Measurements from ENCODE around the gene CPT1C.

The CPT1C gene

DNA sequence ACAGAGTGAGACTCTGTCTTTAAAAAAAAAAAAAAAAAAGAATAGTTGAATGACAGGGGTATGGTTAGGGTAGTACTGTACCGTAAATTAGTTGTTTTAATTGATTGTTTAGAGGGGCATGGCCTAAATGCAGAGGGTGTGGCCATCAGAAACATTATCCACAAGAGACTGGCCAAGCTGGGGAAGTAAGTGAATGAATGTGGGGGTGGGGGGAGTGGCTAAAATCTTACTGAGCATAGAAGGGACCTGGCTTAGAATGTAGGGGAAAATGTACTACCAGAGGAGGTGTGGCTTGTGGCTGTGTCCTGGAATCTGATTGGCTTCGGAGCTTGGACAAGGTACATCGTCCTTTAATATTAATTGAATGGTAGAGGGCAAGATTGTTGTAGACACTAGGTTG, 21.4 kb upstream of the CPT1C start:
- no peaks in the 10 kb centered on the region for H3K9me2 ChIP-seq (replicated peaks; ENCODE audit: control insufficient read depth, low read length)
- TF ChIP-seq EZH2phosphoT487 (IDR thresholded peaks at IDR 0.05; ENCODE audit: borderline replicate concordance, low read length): no peak
- TF ChIP-seq, protein P1, sequence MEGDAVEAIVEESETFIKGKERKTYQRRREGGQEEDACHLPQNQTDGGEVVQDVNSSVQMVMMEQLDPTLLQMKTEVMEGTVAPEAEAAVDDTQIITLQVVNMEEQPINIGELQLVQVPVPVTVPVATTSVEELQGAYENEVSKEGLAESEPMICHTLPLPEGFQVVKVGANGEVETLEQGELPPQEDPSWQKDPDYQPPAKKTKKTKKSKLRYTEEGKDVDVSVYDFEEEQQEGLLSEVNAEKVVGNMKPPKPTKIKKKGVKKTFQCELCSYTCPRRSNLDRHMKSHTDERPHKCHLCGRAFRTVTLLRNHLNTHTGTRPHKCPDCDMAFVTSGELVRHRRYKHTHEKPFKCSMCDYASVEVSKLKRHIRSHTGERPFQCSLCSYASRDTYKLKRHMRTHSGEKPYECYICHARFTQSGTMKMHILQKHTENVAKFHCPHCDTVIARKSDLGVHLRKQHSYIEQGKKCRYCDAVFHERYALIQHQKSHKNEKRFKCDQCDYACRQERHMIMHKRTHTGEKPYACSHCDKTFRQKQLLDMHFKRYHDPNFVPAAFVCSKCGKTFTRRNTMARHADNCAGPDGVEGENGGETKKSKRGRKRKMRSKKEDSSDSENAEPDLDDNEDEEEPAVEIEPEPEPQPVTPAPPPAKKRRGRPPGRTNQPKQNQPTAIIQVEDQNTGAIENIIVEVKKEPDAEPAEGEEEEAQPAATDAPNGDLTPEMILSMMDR (IDR thresholded peaks at IDR 0.05; ENCODE audit: low read depth, low read length, poor library complexity, severe bottlenecking): no peak
- H3F3A ChIP-seq (ENCODE audit: control insufficient read depth, insufficient read depth): peaks cover 18% of the 10 kb centered on the region
- peaks cover 47% of the 10 kb centered on the region for H3K4me1 ChIP-seq (ENCODE audit: control insufficient read depth, low read length)
- no peaks in the 10 kb centered on the region for H3K27me3 ChIP-seq (ENCODE audit: control insufficient read depth, low read length)
- H4K20me1 ChIP-seq (ENCODE audit: control insufficient read depth, insufficient read depth, low read depth, low read length): no peaks in the 10 kb centered on the region
- H3K27ac ChIP-seq (ENCODE audit: low read depth, low read length): no peak overlapping the region
- H3K36me3 ChIP-seq (ENCODE audit: control insufficient read depth, low read length): peaks cover 51% of the 10 kb centered on the region
- no peak overlapping the region for H3K4me3 ChIP-seq (ENCODE audit: low read length)
- H3K4me2 ChIP-seq (ENCODE audit: low read length): no peak overlapping the region
- no peaks in the 10 kb centered on the region for H3K9me3 ChIP-seq (ENCODE audit: control insufficient read depth, insufficient read depth, low read length)
- H3K79me2 ChIP-seq (ENCODE audit: control insufficient read depth, low read length): peaks cover 36% of the 10 kb centered on the region

DNA sequence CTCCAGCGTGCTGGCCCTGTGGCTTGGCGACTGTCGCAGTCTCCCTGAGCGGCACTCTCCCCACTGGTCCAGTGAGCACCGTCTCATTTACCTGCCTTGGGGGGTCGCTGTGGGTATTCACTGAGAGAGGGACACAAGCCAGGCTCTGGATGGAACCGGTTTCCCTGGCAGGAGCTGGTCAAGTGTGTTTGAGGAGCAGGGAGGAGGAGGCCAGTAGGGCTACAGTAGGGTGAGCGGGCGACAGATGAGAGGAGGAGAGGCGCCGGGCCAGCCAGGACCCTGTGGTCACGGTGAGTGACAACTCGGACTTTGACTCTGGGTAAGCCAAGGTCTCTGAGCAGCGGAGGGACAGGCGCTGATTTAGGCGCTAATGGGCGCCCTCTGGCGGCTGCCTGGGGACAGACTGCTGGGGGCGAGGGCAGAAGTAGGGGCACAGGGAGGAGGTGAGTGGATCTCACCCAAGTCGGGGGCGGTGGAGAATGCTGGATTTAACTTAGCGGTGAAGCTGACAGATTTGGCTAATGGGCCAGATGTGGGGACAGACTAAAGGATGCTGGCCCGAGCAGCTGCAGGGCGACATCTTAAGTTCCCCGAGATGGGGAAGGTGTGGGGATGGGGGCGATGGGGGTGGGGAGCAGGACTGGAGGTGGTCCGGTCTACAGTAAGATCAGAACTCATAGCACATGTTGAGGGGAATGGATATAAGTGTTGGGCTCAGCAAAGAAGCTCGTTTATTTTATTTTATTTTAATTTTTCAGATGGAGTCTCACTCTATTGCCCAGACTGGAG, 18.6 kb upstream of the CPT1C start:
- peaks cover 44% of the 10 kb centered on the region for H3K36me3 ChIP-seq (ENCODE audit: control insufficient read depth, low read length)

DNA sequence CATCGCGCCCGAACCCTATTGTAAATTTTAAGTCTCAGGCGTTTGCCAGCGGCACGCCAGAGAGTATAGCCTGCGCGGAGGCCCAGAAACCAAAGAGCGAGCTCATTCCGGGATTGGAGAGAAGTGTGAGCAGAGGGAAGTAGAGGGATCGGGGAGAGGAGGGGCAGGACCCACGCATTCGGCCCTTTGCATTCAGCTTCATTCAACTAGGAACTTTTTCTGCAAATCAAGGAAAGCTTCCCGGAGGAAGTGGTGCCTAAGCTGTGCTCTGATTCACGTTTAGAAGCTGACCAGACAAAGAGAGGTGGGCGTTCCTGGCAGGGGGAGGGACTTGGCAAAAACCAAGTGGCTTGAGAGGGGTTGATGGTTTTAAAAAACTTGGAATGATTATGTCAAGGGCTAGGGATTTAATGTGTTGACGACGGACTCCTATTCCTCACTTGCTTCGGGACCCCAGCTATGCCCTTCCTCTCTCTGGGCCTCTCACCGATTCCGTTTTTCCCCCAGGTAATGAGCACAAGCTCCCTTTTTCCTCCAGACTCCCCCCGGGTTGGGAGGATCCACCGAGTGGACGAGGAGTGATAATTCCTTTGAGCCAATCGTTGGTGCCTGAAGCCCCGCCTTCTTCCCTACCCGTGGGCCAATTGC, 14.7 kb upstream of the CPT1C start:
- peak overlapping the region; percentile 96 for H3K27ac ChIP-seq (ENCODE audit: low read depth, low read length)
- peaks cover 74% of the 10 kb centered on the region for H3K4me1 ChIP-seq (ENCODE audit: control insufficient read depth, low read length)
- H3K79me2 ChIP-seq (ENCODE audit: control insufficient read depth, low read length): peaks cover 43% of the 10 kb centered on the region
- peak overlapping the region; percentile 95 for H3K4me3 ChIP-seq (ENCODE audit: low read length)
- TF ChIP-seq, protein P1 (IDR thresholded peaks at IDR 0.05; ENCODE audit: low read depth, low read length, poor library complexity, severe bottlenecking): no peak
- TF ChIP-seq EZH2phosphoT487 (IDR thresholded peaks at IDR 0.05; ENCODE audit: borderline replicate concordance, low read length): no peak
- H3K4me2 ChIP-seq (ENCODE audit: low read length): peak overlapping the region; percentile 91
- H4K20me1 ChIP-seq (ENCODE audit: control insufficient read depth, insufficient read depth, low read depth, low read length): peaks cover 18% of the 10 kb centered on the region
- no peaks in the 10 kb centered on the region for H3K9me3 ChIP-seq (ENCODE audit: control insufficient read depth, insufficient read depth, low read length)
- no peaks in the 10 kb centered on the region for H3K9me2 ChIP-seq (replicated peaks; ENCODE audit: control insufficient read depth, low read length)
- no peaks in the 10 kb centered on the region for H3K27me3 ChIP-seq (ENCODE audit: control insufficient read depth, low read length)
- peaks cover 54% of the 10 kb centered on the region for H3K36me3 ChIP-seq (ENCODE audit: control insufficient read depth, low read length)
- peaks cover 36% of the 10 kb centered on the region for H3F3A ChIP-seq (ENCODE audit: control insufficient read depth, insufficient read depth)

More for the DNA sequence above, 18.6 kb upstream of the CPT1C start:
- Histone ChIP-seq H3F3A (ENCODE audit: control insufficient read depth, insufficient read depth) (peaks cover 25% of the 10 kb centered on the region), H3K27me3 (ENCODE audit: control insufficient read depth, low read length) (no peaks in the 10 kb centered on the region), H3K4me3 (ENCODE audit: low read length) (peak overlapping the region; percentile 65), H4K20me1 (ENCODE audit: control insufficient read depth, insufficient read depth, low read depth, low read length) (no peaks in the 10 kb centered on the region), H3K79me2 (ENCODE audit: control insufficient read depth, low read length) (peaks cover 14% of the 10 kb centered on the region), H3K4me1 (ENCODE audit: control insufficient read depth, low read length) (peaks cover 47% of the 10 kb centered on the region), H3K9me3 (ENCODE audit: control insufficient read depth, insufficient read depth, low read length) (no peaks in the 10 kb centered on the region), H3K4me2 (ENCODE audit: low read length) (peak overlapping the region; percentile 74), H3K27ac (ENCODE audit: low read depth, low read length) (peak overlapping the region; percentile 96), H3K9me2 (replicated peaks; ENCODE audit: control insufficient read depth, low read length) (no peaks in the 10 kb centered on the region)
- TF ChIP-seq, protein P1 (IDR thresholded peaks at IDR 0.05; ENCODE audit: low read depth, low read length, poor library complexity, severe bottlenecking): peak; percentile 98
- no peak for TF ChIP-seq EZH2phosphoT487 (IDR thresholded peaks at IDR 0.05; ENCODE audit: borderline replicate concordance, low read length)
